HT-29 (cell line): Measurements from ENCODE around the gene GABBR2. TPM values are rescaled to one million over a fixed set of nuclear protein-coding genes. Genes with fewer than 3 reads are reported as not detected.
"Not testable (repeated sequence)": the region's sequence is repeated elsewhere in the genome, so short reads cannot be mapped to it uniquely, and the experiment has no call there.

Experiments
- DNase-seq: peaks from one replicate; pipeline ENCODE4 v3.0.0-alpha.2; 2015; ENCODE audit warnings: low spot score
- total RNA-seq: library from RNA; depleted of rRNA; stranded (reverse); fragments of >200 nt; shearing (Covaris generic); gene quantifications from 2 replicates; pipeline ENCODE4 v1.2.3, GENCODE V29; 2014

The GABBR2 gene
- total RNA-seq, 1 experiment from 2014 or later = not detected

GRCh38 chr9:98596486-98596885, 112.2 kb downstream of the GABBR2 start:
- no peak for DNase-seq

GRCh38 chr9:98594546-98595160, 114.1 kb downstream of the GABBR2 start:
- no peak for DNase-seq

DNA sequence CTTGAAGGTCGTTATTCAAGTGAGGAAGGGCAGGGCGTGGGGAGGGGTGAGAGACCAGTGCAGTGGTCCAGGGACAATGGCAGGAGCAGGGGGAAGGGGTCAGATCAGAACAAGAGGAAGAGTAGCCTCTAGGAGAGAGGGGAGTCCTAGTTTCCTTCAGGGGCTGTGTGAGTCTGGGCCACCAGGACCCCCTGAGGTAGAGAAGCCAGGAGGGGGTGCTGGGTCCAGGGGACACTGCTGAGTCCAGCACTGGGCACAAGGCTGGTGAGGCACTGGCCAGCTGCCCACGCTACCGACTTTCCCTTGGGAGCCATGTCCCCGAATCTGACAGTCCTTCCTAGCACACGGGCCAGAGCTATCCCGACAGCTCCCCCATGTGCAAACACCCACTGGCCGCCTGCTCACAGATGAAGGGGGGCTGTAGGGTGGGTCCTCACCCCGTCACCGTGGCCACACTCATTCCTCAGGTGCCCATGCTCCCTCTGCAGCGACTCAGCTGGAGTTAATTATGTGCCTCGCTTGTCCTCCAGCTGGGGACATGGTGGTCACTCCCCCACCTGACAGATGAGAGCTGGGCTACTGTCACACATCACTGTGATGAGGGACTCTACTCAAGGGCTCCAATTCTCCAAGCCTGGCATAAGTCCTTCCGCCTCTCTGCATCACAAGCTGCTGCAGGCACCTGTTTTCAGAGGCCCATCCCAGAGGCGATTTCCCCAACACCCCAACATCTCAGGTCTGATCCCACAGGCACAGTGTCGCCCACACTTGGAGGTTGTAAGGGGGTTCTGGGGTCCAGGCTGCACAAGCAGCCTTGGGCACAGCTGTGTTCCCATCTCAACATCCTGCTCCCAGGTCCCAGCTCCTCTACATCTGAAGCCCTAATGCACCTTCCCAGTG, 115.1 kb downstream of the GABBR2 start:
- no peak for DNase-seq

DNA sequence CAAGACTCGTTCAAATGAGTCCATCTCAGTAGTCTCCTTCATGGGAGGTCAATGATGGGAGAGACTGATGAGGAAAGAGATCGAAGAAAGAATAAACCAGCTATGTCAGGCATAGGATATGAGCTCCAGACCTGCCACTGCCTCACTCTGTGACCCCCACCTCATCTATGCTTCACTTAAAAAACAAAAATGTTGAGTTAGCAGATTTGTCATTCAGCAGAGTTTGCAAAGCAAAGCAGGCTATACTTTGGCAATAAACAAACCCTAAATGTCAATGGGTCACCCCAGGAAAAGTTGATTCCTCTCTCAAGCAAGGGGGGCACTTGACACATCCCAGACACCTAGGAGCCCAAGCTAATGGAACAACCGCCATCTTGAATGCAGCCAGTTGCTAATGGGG, 117.0 kb downstream of the GABBR2 start:
- DNase-seq = no peak

- DNase-seq = no peak
Observed at GRCh38 chr9:98590101-98590500, 118.6 kb downstream of the GABBR2 start.

GRCh38 chr9:98589102-98589501, 119.6 kb downstream of the GABBR2 start:
- DNase-seq = no peak

DNA sequence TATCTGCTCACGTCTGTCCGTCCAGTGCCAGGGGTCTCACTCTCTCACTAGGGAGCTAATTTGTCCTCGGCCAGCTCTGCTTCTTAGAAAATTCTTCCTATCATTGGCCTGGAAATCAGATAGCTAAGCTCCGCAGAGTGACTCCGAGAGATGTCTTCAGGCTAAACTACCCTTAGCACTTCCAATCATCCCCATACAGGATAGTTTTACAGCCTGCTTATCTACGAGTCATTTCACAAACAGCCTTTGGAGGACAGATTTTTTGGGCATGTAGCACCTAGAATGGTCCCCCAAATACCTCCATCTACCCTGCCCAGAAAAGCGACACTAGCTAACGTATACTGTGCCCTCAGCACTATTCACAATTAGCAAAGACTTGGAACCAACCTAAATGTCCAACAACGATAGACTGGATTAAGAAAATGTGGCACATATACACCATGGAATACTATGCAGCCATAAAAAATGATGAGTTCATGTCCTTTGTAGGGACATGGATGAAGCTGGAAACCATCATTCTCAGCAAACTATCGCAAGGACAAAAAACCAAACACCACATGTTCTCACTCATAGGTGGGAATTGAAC, 123.8 kb downstream of the GABBR2 start:
- DNase-seq = not testable (repeated sequence)

GRCh38 chr9:98584059-98584458, 124.7 kb downstream of the GABBR2 start:
- DNase-seq = no peak

GRCh38 chr9:98583417-98583816, 125.3 kb downstream of the GABBR2 start:
- no peak for DNase-seq

DNA sequence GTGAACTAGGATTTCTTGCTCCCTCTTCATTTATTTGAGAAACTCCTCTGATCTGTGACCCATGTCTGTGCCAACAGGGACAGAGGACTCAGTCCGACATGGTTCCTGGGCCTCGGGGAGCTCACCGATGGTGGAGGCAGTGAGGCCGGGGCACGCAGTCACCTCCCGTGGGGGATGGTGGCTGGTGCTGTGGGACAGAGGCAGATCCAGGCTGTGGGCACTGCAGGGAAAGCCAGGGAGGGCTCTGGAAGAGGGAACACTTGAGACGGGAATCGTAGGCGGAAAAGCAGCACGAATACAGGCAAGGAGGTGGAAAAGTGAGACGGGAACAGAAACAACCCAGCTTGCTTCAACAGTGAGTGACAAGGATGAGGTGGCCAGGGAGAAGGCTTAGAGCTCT, 127.8 kb downstream of the GABBR2 start:
- no peak for DNase-seq

DNA sequence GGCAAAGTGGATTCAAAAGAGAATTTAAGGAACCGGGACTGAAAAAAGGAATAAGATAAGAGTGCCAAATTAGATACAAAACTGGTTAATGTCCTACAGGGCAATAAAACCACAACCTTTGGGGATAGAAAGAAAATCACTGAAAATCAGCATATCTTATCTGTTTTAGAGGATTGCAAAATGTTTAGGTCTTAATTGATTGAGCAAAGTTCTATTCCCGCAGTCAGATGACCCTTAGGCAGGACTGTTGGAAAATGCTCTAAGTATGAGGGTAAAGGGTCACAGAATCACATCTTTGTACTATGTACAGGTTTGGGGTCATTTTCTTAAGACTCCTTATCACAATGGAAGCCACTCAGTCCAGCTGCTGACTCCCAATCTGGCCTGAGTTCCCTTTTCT, 129.0 kb downstream of the GABBR2 start:
- no peak for DNase-seq

DNA sequence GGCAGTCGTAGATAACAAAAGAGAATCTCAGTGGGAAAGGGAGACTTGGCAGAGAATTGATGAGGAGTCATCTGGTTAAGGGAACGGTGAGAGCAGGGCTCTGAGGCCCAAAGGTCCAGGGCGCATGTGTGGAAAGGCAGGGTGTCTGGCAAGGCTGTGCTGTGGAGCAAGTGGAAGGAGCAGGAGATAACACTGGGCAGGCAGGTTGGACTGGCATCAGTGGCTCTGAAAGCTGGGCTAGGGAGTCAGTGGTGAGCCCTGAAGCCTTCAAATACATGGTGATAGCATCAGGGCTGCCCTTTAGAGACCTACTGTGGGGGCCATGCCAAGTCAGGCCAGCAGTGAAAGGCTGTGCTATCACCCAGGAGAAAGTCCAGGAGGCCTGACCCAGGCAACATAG, 131.3 kb downstream of the GABBR2 start:
- DNase-seq = no peak

GRCh38 chr9:98576859-98577258, 131.9 kb downstream of the GABBR2 start:
- DNase-seq = no peak

GRCh38 chr9:98576354-98576753, 132.4 kb downstream of the GABBR2 start:
- no peak for DNase-seq

GRCh38 chr9:98575379-98576346, 133.1 kb downstream of the GABBR2 start:
- peak; percentile 27 for DNase-seq

DNA sequence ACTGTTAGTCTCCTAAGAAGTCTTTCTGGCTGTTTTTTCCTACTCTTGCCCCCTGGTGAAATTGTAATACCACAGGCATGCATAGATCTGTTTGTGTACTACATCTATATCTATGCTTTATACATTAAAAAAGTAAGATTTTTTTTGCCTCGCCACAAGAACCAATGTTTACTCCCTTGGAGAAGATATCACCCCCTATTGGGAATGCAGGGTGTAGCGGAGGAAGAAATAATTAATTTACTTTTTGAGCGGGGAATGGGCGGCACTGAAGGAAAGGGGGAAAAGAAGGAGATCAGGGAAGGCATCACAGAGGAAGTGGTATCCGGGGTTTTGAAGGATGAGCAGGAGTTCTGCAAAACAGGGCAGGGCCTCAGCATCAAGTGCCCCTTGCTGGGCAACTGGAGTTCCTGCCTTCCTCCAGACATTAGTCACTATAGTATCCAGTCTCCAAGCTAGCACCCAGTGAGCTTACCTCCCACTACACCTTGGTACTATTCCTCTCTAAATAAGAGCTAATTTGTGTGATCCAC, 134.9 kb downstream of the GABBR2 start:
- no peak for DNase-seq

- no peak for DNase-seq
Observed at GRCh38 chr9:98572796-98573195, 135.9 kb downstream of the GABBR2 start.

DNA sequence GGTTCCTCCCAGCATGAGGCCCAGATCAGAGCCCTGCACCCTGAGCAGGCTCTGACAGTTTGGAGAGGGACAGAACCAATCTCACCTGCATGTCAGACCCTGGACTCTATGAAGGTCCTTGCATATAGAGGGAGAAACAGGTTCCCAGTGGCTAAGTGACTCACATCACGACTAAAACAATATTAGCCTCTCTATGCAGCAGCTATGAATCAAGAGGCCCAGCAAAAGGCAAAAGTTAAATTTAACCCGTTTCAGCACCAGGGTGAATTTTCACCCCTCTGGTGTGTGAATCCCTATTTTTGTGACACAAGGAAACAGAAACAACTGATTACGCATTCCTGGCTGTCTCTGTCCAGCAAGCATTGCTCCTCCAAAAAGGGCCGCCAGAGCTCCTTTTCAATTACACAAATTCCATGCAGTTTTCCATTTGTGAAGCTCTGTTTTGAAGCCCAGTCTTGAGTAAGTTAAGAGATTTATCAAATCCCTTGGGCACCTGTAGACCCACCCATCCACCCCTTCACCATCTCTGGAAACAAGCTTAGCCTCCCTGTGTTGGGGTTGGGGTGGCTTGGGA, 136.6 kb downstream of the GABBR2 start:
- no peak for DNase-seq

GRCh38 chr9:98571643-98572042, 137.1 kb downstream of the GABBR2 start:
- no peak for DNase-seq

DNA sequence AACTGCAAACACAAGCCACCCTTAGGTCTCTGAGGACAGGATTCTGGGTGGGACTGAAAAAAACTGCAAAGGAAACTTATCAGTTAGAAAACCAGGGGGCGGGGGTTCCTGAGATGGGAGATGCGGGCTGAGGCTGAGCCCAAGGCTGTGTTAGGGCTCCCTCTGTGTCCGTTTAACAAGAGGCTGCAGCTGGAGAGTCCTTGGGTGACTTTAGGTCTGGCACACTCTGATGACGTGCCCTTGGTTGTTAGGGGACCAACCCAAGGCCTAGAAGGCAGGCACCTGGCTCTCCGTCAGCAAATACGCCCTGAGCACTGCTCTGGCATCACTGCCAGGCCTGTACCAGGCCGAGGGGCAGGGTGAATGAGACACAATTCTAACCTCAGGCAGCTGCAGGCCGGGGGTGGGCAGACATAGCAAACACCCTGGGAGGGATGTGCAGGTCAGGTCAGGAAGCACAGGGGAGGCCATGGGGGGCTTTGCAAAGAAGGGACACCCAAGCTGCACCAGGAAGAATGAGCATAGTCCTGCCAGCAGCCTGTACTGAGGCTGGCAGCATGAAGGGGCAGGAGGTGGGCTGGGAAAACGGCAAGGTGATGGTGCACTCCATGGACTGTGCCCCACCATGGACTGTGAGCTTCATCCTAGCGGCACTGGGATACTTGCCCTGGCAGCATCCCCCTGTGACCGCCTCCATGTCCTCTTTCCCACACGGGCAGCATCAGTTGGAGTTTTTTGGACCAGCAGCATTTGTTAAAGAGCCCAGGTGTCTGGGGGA, 137.9 kb downstream of the GABBR2 start:
- DNase-seq = no peak
